PC-9 (cell line): Measurements from ENCODE around the gene PDE4C.

Experiments used
- EZH2 ChIP-seq: fragments of 200-600 bp; sonication (generic); IDR thresholded peaks from 2 replicates; pipeline ENCODE4 v1.8.0; 2017; ENCODE audit warnings: antibody characterized with exemption, low read depth
- TF ChIP-seq, protein P1 (sequence below): fragments of 200-600 bp; sonication (generic); conservative IDR thresholded peaks from 2 replicates; pipeline ENCODE4 v1.6.1; 2017; ENCODE audit warnings: mixed run types, antibody characterized with exemption, mild to moderate bottlenecking, moderate library complexity

DNA sequence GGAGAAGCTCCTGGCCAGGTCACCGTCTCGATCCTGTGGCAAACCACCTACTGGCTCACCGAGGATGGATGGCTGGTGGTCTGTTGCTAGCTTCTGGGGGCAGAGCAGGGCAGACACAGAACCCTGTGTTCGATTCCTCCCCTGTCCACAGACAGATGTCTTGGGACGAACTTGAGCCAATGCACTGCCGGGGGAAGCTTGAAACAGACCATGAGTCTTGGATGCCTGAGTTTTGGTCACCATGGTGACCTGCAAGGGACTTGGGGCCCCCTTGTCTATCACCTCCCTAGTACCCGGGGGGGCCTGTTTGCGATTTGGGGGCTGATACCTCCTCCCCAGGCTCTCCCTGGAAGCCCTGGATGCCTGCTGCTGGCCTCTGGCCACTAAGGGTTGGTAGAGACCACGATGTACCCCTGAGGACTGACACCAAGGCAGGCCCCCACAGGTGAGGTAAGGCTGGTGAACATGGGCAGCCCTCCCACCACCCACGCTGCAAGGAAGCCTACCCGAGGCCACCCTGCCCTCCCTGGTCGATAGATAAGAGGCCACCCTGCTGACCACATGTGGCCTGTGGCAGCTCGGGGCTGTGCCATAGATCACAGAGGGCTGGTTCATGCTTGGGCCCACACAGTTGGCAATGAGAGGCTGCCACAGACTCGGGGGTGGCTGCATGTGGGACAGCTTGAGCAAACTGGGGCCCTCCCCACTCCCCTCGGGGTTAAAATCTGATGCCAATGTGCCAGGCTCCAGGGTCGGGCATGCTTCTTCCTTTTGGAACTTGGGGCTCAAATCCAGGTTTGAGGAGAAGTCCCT is 37.3 kb upstream of the PDE4C start:
- TF ChIP-seq, protein P1, sequence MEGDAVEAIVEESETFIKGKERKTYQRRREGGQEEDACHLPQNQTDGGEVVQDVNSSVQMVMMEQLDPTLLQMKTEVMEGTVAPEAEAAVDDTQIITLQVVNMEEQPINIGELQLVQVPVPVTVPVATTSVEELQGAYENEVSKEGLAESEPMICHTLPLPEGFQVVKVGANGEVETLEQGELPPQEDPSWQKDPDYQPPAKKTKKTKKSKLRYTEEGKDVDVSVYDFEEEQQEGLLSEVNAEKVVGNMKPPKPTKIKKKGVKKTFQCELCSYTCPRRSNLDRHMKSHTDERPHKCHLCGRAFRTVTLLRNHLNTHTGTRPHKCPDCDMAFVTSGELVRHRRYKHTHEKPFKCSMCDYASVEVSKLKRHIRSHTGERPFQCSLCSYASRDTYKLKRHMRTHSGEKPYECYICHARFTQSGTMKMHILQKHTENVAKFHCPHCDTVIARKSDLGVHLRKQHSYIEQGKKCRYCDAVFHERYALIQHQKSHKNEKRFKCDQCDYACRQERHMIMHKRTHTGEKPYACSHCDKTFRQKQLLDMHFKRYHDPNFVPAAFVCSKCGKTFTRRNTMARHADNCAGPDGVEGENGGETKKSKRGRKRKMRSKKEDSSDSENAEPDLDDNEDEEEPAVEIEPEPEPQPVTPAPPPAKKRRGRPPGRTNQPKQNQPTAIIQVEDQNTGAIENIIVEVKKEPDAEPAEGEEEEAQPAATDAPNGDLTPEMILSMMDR, result no peak
- TF ChIP-seq EZH2, result no peak
